Activated CD8-positive, alpha-beta memory T cell treated with anti-CD3 and anti-CD28 coated beads, Interleukin-2, amount 50 U/mL, for 1 hour (primary cell): Measurements from ENCODE around the gene BMP4.

ENCODE experiments used
- DNase-seq: peaks from one replicate; pipeline ENCODE4 v3.0.0-alpha.2; 2020; ENCODE audit errors: extremely low read depth

BMP4 gene

DNA sequence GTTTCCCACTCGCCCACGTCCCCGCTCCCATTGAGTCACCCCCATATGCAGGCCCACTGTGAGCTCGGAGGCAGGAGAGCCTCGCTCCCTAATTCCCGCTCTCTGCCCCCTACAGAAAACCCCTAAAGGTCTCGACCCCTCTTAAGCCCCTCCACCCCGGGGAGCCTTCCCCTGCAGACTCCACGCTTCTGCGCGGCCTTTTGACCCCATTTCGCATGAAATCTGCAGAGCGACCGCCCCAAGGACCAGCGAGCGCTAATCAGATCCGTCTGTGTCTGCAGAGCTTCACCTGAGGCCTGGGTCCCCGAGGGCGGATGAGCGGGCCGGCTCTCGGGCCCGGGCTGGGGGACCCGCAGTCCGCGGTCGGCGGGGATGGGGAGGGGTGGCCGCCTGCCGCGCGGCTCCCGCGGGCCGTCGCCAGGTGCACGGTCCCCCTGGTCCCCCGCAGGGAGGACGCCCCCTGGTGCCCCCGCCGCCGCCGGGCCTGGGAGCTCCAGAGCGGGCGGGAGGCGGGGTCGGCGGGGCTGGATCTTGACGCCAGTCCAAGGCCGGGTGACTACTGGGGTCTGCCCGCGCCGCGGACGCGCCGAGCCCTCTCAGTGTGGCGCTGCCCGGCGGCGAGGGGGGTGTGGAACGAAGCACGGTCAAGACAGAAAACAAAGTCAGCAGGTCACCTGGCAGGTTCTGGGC, 10.1 kb downstream of the BMP4 start:
- no peak for DNase-seq

DNA sequence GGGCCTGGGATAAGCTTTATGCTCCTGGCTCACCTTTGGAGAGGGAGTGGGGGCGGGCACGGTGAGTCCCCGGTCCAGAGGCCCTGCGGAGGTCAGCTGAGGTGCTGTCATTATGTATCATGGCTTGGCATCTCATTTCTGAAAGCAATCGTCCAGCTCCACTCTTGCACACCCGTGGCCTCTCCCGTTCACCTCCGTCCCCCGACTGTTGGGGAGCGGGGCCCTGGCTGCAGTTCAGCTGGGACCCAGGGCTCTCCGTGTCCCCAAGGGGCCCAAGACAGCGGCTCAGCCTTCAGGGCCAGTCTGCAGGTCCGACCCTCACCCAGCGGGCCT, 10.6 kb downstream of the BMP4 start:
- DNase-seq: no peak

DNA sequence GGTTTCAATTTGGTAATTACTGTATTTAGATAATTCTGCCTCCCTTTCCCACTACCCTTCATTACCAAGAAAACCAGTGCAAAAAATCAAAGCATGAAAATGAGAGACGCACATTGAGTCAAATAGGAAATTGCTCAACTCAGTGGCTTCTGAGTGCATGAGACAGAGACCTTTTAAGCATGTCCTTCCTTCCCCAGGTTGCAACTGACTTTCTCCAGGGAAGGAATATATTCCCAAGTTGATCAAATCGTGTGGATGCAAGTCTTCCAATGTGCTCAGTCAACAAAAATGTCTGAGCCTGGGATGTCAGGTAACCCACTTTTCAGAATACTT, 12.9 kb downstream of the BMP4 start:
- no peak for DNase-seq

DNA sequence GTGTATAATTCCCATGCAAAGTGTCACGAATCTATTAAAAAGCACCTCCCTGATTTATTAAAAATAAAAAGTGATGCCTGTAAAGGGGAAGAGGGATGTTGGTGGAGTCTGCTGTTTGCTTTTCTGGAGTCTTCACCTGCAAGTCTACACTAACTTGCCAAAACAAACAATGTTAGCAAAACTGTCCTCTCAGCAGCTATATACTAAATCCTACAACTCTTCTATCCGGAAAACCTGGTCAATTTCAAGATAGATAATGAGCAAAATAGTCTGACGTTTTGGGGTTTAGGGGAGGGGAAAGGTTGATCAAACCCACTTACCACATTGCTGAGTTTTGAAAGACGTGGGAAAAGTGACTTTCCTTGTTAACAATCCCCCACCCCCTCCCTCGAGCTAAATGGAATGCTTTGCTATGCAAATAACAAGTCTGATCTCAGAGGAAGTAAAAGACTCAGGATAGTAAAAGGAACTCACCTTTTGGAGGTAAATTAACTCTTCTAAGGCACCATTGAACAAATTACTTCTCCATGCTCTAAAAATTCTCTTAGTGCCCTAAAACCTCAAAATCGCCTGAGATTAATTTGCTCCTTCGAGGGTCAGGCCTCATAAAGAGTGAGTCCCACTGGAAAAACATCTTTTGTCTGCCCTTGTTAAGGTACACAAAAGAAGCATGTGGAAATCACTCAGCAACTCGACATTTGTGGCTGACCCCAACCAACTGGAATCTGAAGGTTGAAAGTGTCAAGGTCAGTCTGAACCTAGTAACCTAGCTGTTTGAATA, 13.5 kb downstream of the BMP4 start:
- DNase-seq: no peak

DNA sequence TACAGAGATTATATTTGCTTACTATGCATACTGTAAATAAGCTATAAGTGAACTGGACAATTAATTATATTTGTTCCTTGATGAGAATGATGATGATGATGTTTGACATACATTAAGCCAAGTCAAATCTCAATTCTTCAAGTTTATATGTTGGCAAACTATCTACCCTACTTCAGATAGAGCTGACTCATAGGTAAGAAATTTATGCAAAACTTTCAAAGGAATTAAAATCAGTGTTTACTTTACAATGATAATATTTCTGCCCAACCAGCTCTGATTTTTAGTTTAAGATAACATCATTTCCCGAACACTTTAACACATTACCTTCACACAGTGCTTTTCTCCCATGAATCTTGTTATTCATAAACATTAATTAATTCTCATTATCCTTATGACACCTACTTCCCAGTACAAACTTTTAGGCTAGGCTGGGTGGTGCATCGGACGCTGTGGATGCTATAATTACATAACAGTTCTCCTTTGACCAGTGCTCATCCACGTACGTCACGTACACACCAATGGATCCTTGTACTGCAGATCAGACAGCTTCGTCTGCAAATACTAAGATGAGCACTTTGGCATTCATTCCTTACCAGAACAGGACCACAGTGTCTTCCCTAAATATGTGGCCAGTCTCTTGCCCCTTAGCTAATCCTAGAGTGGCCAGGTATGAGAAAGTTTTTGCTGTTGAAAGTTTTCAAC, 18.3 kb downstream of the BMP4 start:
- no peak for DNase-seq

DNA sequence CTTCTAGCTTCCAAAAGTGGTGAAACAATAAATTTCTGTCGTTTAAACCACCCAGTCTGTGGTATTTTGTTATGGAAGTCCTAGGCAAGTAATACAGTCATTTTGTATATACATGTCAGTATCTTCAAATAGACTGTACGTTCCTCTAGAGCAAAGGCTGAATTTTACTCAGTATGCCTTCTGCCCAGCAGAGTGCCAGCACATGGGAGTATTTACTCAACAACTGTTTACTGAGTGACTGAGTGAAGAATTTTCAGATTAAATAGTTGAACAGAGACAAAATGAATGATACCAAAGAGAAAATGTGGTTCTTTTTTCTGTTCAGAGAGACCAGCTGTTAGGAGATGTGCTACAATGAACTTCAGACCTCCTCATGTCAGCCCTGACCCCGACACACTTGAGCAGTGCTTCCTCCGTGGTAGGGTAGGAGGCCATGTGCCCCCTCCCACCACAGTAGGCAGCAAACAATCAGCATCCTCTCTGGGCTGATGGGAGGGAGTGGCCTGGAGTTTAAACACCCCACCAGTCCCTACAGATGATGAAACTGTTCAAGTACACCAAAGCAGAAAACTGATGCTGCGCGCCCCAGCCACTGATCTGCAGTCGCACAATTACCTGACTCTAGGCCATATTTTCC, 21.7 kb downstream of the BMP4 start:
- DNase-seq: no peak

DNA sequence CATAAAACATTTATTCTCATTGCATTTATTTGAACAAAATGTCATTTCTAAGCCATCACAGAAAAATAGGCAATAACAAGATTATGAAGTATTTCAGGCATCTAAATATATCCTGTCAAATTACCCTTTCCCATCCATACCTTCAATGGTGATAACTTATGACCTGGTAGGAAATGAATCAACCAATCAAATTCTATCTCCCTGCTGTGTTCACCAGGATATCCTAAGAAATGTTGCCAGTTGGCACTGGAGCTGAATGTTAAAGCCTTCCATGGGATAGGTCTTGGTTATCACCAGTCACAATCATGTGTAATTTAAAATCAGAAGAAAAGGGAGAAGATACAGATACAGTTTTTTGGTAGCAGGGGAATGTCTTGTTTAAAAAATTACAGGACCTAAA, 23.7 kb downstream of the BMP4 start:
- no peak for DNase-seq

DNA sequence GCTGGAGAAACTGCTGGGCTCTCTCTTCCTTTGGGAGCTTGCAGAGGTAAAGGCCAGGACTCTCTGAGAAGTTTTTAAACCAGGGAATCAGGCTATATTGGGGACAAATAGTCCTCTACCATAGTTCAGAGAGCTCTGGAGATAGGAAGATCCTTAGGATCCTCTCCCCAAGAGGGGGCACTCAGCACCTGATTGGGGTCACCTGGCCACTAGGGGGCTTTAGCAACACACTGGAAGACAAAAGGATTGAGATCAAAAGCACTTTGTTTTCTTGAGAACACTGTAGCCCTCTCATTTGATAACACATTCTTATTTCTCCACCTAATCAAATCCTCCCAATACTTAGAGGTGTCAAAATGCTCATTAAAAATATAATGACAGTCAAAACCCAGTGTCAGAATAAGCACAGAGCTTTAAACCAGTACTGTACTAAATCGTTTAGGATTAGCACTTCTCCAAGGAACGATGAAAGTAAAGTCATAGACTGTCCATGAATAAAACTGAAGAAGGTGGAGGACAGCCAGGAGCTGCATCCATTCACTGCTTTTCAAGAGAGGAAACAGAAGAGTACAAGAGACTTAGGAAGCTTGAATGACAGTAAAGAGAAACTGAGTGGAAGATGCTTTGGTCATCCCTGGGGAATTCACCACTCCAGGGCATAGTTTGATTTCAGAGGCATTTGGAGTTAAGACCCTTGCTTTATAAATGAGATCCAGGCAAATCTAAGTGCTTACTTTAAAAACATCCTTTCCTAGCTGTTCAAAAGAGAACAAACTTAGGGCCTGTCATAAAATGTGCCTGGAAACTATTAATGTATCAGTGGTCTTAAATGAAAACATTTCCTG, 26.5 kb downstream of the BMP4 start:
- no peak for DNase-seq

DNA sequence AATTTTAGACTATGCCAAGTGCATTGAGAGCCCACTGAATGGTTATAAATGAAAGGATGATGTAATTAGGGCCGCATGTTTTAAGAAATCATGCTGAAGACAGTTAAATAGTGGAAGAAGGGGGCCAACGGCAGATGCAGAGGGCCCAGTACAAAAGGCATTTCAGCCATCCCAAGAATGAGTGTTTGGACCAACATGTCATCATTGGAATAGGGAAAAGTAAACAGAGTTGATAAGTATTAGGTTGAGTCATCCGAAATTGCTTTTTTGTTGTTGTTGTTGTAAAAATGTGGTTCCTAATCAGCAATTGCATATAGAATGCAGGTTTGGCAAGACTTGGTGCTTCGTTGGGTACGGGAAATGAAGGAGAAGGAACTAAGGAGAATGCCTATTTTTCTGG, 29.5 kb downstream of the BMP4 start:
- DNase-seq: no peak

DNA sequence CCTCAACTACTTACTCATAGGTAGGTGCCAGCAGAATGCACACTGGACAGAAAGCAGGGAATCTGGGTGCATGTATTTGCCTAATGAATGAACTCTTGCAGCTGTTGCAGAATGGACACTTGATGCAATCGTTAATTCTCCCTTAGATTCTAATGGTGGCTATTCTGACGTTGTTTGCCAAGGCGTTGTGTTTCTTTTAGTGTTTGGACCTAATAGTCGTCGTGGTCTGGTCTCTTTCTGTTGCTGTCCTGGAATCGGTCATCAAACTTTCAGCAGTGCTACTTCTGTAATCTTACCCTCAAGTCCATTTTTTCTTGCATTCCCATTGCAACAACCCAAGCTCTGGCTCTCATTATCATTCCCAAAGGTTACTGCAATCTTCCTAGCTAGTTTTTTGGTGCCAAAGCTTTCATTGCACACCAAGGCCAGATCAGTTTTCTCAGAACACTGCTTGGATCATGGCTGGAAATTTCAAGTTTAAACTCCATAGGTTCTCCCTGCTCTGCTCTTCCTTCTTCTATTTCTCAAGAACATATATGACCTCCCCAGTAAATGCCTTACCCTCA, 31.3 kb downstream of the BMP4 start:
- no peak for DNase-seq

DNA sequence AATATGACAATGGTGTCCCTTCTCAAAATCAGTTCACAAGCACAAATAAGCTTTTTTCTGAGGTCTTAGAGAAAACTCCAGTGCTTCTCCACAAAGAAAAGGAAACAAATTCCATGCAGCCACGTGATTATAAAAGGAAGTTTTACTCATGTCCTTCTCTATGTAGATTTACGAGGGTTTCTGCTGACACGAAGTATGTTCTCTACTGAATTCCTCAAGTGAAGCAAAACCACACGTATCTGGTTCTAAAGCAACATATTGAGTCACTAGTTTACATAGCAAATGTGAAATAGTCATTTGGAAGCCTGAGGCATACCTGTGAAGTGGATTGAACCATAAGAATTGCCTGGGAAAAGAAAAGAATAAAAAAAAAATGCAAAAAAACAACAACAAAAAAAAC, 31.9 kb downstream of the BMP4 start:
- no peak for DNase-seq

DNA sequence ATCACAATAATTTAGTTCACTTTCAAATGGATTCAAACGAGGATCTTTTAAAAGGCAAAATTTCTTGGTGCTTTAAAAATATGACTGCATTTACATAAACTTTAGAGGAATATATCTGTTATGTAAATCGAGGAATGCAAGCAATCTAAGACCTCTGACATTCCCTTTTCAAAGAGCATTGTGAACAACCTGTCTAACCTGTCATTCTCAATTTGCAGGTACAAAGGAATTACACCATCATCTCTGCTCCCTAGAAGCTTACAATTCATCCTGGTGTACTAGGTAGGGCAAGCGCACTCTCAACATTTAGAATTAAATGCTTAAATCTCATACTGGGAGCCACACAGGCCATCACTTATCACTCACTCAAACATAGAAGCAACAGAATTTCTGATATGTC, 35.6 kb downstream of the BMP4 start:
- no peak for DNase-seq

DNA sequence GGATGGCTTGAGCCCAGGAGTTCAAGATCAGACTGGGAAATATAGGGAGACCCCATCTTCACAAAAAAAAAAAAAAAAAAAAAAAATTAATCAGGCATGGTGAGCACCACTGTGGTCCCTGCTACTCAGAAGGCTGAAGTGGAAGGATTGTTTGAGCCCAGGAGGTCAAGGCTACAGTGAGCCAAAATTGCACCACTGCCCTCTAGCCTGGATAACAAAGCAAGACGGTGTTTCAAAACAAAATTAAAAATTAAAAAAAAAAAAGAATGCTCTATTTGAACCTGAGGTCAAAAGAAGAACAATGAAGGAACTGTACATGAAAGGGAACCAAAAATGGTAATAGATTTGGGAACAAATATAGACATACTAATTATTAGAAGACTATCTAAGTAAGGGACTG, 40.4 kb downstream of the BMP4 start:
- DNase-seq: no peak

DNA sequence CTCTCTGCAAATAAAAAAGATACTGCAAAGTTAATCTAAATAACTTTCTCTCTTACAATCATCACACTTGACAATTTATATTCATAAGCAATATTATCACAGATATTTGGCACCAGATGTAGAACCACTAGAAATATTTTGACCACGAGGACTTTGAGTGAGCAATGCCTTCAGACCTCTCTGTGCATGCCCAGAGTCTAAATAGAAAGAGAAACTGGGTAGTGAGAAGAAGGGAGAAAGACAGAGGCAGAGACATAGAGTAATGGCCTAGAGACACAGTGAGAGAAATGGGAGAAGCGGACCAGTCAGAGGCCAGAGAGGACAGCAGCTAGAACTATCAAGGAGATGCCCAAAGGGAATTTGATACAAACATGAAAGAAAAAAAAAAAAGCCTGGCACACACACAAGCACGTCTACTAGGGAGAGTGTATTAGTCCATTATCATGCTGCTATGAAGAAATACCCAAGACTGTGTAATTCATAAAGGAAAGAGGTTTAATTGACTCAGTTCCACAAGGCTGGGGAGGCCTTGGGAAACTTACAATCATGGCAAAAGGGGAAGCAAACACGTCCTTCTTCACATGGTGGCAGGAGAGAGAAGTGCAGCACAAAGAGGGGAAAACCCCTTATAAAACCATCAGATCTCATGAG, 41.1 kb downstream of the BMP4 start:
- DNase-seq: no peak

DNA sequence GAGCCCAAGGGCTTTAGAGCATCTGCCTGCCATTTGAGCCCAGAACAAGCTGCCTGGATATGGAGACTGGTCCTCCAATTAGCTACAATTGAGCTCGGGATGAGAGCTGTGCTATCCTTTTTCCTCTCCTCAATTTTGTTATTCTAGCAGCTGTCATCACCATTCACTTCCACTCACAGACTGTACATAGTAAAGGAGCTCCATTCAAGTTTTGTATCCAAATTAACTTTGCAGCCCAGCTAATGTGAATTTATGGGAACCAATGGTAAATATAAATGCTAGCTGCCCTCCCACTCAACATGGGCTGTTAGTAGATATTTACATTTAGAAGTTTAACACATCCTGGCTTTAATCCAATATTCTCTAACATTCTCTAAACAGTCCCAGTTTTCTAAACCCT, 44.6 kb downstream of the BMP4 start:
- no peak for DNase-seq

DNA sequence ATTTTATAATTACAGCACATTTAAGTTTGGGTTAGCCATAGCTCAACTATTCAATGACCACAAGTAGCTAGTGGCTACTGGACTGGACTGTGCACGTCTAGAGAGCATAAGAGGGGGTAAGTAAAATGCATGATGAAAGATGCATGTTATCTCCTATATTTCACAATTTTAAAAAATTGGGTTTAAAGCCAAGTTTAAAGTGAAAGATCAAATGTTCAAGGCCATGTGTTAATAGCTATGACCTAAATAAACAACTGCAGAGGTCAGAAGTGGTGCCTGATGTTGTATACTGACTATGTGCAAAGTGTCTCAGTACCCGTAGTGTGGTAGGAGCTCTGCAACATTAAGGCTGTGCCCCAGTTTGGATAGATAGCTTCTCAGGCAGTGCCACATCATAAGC, 48.2 kb downstream of the BMP4 start:
- no peak for DNase-seq

DNA sequence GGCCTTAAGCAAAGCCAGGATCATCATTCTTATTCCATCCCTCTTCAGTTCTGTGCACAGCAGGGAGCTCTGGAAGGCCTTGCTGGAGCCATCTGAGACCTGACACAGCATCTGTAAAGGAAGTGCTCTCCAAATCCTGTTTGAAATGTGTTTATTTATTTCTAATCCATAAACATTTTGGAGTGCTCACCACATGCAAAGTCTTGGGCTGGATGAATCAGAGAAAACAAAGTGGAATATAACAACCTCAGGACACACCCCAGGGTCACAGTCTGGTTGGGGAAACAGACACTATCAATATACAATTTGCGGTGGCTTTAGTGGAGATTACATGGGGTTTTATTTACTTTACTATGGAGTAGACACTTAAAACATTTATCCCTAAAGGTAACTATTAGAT, 54.3 kb downstream of the BMP4 start:
- no peak for DNase-seq

DNA sequence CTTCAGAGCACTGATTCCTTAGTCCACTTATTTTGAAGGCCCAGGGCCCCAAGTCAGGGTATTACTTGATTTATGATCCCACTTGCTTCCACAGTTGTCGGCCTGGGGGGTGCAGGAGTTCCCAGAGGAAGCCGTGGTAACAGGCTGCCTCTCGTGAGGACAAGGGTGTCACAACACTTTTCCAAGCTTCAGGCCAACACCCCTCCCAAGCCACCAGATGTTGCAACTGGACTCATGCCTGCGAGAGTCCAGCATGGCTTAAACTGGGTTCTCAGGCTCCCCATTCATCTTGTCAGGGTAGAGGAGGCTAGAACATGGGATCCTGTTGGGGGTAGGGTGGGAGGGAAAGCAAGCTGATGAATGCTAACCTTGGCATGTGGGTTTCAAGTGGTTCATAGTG, 56.1 kb downstream of the BMP4 start:
- no peak for DNase-seq
